GM12875 (cell line): ENCODE measurements around the gene SLITRK4.

Experiments used
- H3K4me3 ChIP-seq: one replicate; pipeline ENCODE4 v1.5.1; 2011; ENCODE audit warnings: low read depth, low read length, control low read depth
- CTCF ChIP-seq: IDR thresholded peaks from 2 replicates; pipeline ENCODE4 v1.5.1; 2011; ENCODE audit warnings: low read depth, mild to moderate bottlenecking, control low read depth, inconsistent platforms, low read length, moderate library complexity, borderline replicate concordance; ENCODE audit not compliant: insufficient read depth

The SLITRK4 gene

GRCh38 chrX:143633461-143634308 lies 2.2 kb downstream of the SLITRK4 start:
- TF ChIP-seq CTCF: no peak
- no peak overlapping the region for H3K4me3 ChIP-seq

GRCh38 chrX:143632625-143633410 lies 3.1 kb downstream of the SLITRK4 start:
- no peak overlapping the region for H3K4me3 ChIP-seq
- TF ChIP-seq CTCF: no peak

DNA sequence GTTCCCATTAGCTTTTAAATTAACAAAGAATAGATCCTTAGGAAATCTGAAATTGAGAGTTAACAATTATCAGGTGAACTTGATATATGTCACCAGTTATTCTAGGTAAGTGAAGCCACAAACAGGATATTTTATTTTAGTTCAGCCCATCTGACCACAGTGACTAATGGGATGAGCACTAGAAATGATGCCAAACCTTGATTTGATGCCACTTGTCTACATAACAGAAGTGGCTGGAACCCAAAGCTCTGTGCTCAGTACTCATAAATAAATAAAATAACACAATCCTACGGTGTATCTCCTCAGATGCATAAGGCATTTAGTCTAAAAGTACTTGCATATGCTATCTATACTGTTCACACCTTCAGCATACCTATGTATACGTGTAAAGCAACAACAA lies 12.2 kb downstream of the SLITRK4 start:
- H3K4me3 ChIP-seq: no peak overlapping the region
- no peak for TF ChIP-seq CTCF

- no peak overlapping the region for H3K4me3 ChIP-seq
- no peak for TF ChIP-seq CTCF
Observed at GRCh38 chrX:143621276-143621675, 14.6 kb downstream of the SLITRK4 start.

DNA sequence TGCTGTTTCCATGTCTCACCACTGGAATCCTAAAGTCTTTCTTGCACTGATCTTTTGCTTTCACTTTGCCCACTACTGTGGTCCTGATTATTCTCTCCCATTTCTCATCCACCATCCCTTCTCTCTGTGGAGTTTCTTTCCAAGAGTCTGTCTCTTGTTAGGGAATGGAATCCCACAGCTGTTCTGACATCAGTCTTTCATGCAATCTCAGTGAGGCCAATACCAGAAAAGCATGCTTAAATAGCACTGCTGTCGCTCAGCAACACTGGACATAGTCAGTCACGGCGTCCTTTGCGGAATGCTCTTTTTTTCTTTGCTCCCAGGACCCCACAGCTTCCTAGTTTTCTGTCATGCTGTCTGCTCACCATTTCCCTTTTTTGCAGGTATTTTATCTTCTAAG lies 20.1 kb downstream of the SLITRK4 start:
- no peak overlapping the region for H3K4me3 ChIP-seq
- TF ChIP-seq CTCF: no peak

GRCh38 chrX:143601809-143602208 lies 34.1 kb downstream of the SLITRK4 start:
- TF ChIP-seq CTCF: no peak
- H3K4me3 ChIP-seq: no peak overlapping the region
